Chondrocyte (in vitro differentiated cells): ENCODE measurements around the gene NDFIP2. TPM values are rescaled to one million over a fixed set of nuclear protein-coding genes. Genes with fewer than 3 reads are reported as not detected.

Source experiments
- DNase-seq: peaks from one replicate; pipeline ENCODE4 v3.0.0; 2021; ENCODE audit warnings: mixed read lengths, low spot score
- H3K27ac Mint-ChIP-seq: one replicate; pipeline ENCODE4 v1.8.0; 2021; ENCODE audit warnings: mild to moderate bottlenecking, moderate library complexity, mixed read lengths; ENCODE audit not compliant: unreplicated experiment
- H3K27me3 Mint-ChIP-seq: 2 replicates; pipeline ENCODE4 v1.8.0; 2021; ENCODE audit warnings: low read depth, mixed read lengths
- H3K36me3 Mint-ChIP-seq: 2 replicates; pipeline ENCODE4 v1.8.0; 2021; ENCODE audit warnings: low read depth, mixed read lengths
- H3K4me1 Mint-ChIP-seq: 2 replicates; pipeline ENCODE4 v1.8.0; 2021; ENCODE audit warnings: low read depth, mild to moderate bottlenecking, mixed read lengths
- H3K4me3 Mint-ChIP-seq: one replicate; pipeline ENCODE4 v1.8.0; 2021; ENCODE audit warnings: mild to moderate bottlenecking, moderate library complexity, mixed read lengths; ENCODE audit not compliant: unreplicated experiment
- H3K9me3 Mint-ChIP-seq: 2 replicates; pipeline ENCODE4 v1.8.0; 2021; ENCODE audit warnings: low read depth, mixed read lengths
- CTCF ChIP-seq: fragments of 200-600 bp; sonication (generic); IDR thresholded peaks from 2 replicates; pipeline ENCODE4 v1.5.0; 2021; ENCODE audit warnings: antibody characterized with exemption, mild to moderate bottlenecking, moderate library complexity
- total RNA-seq: library from RNA; stranded (reverse); gene quantifications from 3 replicates; pipeline ENCODE4 v1.2.1, GENCODE V29; 2021

Gene NDFIP2
- total RNA-seq, 1 donor from 2014 or later = 33.9 TPM

GRCh38 chr13:79466872-79467271 is 14.1 kb upstream of the NDFIP2 start:
- Mint-ChIP-seq H3K27me3 (peaks cover 2% of the 10 kb centered on the region), H3K9me3 (no peaks in the 10 kb centered on the region), H3K4me1 (no peaks in the 10 kb centered on the region), H3K36me3 (no peaks in the 10 kb centered on the region), H3K4me3 (no peak overlapping the region), H3K27ac (no peak overlapping the region)
- no peak for TF ChIP-seq CTCF
- no peak for DNase-seq

- TF ChIP-seq CTCF = no peak
- H3K9me3 Mint-ChIP-seq = no peaks in the 10 kb centered on the region
- H3K27ac Mint-ChIP-seq = no peak overlapping the region
These were observed 12.6 kb upstream of the NDFIP2 start for GRCh38 chr13:79468402-79468801.

GRCh38 chr13:79468819-79469218 is 12.1 kb upstream of the NDFIP2 start:
- Mint-ChIP-seq H3K4me3 (no peak overlapping the region), H3K9me3 (no peaks in the 10 kb centered on the region), H3K27me3 (peaks cover 2% of the 10 kb centered on the region), H3K27ac (no peak overlapping the region), H3K4me1 (no peaks in the 10 kb centered on the region), H3K36me3 (no peaks in the 10 kb centered on the region)
- TF ChIP-seq CTCF = no peak
- no peak for DNase-seq

More at GRCh38 chr13:79468402-79468801, 12.6 kb upstream of the NDFIP2 start:
- no peak for DNase-seq
- Mint-ChIP-seq H3K4me3 (no peak overlapping the region), H3K4me1 (no peaks in the 10 kb centered on the region), H3K36me3 (no peaks in the 10 kb centered on the region), H3K27me3 (peaks cover 2% of the 10 kb centered on the region)

- TF ChIP-seq CTCF = no peak
- no peaks in the 10 kb centered on the region for H3K36me3 Mint-ChIP-seq
- H3K27ac Mint-ChIP-seq = no peak overlapping the region
- H3K9me3 Mint-ChIP-seq = peaks cover 6% of the 10 kb centered on the region
- peaks cover 3% of the 10 kb centered on the region for H3K27me3 Mint-ChIP-seq
- no peak for DNase-seq
- H3K4me1 Mint-ChIP-seq = no peaks in the 10 kb centered on the region
- H3K4me3 Mint-ChIP-seq = no peak overlapping the region
These were observed 11.3 kb upstream of the NDFIP2 start for GRCh38 chr13:79469608-79470007.

- Mint-ChIP-seq H3K4me1 (no peaks in the 10 kb centered on the region), H3K27me3 (peaks cover 3% of the 10 kb centered on the region), H3K27ac (no peak overlapping the region), H3K4me3 (no peak overlapping the region), H3K36me3 (no peaks in the 10 kb centered on the region), H3K9me3 (peaks cover 10% of the 10 kb centered on the region)
- no peak for DNase-seq
- TF ChIP-seq CTCF = no peak
These were observed 10.3 kb upstream of the NDFIP2 start for GRCh38 chr13:79470666-79471065.
